Activated CD4-positive, alpha-beta T cell treated with anti-CD3 and anti-CD28 coated beads, Interleukin-2, amount 10 ng/mL, durations not matched to agents 7 days and 5 days (primary cell): ENCODE results near the gene CLEC11A. TPM values are rescaled to one million over a fixed set of nuclear protein-coding genes. Genes with fewer than 3 reads are reported as not detected.

Source experiments
- CTCF ChIA-PET: fragments of 350-600 bp; sonication (Branson Sonifier 250); formaldehyde crosslinking; loops from one replicate; lab custom pipeline; 2021; ENCODE audit warnings: antibody characterized with exemption; lab: Charles Lee
- POLR2A ChIA-PET: fragments of 350-600 bp; sonication (Branson Sonifier 250); formaldehyde crosslinking; loops from one replicate; lab custom pipeline; 2021; ENCODE audit warnings: antibody characterized with exemption; lab: Charles Lee
- DNase-seq: peaks from one replicate; pipeline ENCODE4 v3.0.0-alpha.2; 2020
- H3K27ac Mint-ChIP-seq: one replicate; pipeline ENCODE4 v1.8.0; 2021; ENCODE audit warnings: mild to moderate bottlenecking, moderate library complexity, mixed read lengths
- H3K27me3 Mint-ChIP-seq: one replicate; pipeline ENCODE4 v1.8.0; 2021; ENCODE audit warnings: mixed read lengths
- H3K36me3 Mint-ChIP-seq: one replicate; pipeline ENCODE4 v1.8.0; 2021; ENCODE audit warnings: low read depth, mixed read lengths
- H3K4me1 Mint-ChIP-seq: one replicate; pipeline ENCODE4 v1.8.0; 2021; ENCODE audit warnings: mixed read lengths
- H3K4me3 Mint-ChIP-seq: one replicate; pipeline ENCODE4 v1.8.0; 2021; ENCODE audit warnings: mild to moderate bottlenecking, moderate library complexity, mixed read lengths
- H3K9me3 Mint-ChIP-seq: one replicate; pipeline ENCODE4 v1.8.0; 2021; ENCODE audit warnings: mixed read lengths
- total RNA-seq, 2 experiments: library from RNA; stranded (reverse); gene quantifications; one replicate each; pipeline ENCODE4 v1.2.3, GENCODE V29; 2021

The CLEC11A gene
- total RNA-seq, 2 experiments from 2014 or later, result 1.3 to 1.5 TPM

DNA sequence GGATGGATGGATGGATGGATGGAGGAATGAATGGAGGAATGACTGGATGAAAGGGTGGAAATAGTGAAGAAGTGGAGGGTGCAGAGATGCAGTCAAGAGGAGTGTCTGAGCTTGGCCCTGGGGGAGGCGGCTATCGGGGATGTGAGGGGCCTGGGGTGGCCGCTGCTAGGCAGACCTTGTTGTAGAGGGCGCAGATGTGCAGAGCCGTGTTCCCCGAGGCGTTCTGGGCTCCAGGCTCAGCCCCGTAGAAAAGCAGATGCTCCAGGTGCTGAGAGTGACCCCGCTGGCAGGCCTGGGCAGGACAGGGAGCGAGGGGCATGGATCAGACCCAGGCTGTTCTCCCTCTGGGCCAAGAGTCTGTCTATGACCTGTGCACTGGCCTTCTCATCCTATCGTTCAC lies 12.0 kb upstream of the CLEC11A start:
- H3K4me1 Mint-ChIP-seq, result peaks cover 9% of the 10 kb centered on the region
- H3K27me3 Mint-ChIP-seq, result peaks cover 23% of the 10 kb centered on the region
- ChIA-PET POLR2A (no interaction called here), CTCF (interaction anchor here (0.8 kb wide), 1 partner anchor 211 kb away, joined by 3 read pairs; no protein-coding TSS in a partner anchor)
- H3K27ac Mint-ChIP-seq, result no peak overlapping the region
- DNase-seq, result no peak
- H3K4me3 Mint-ChIP-seq, result no peak overlapping the region
- no peaks in the 10 kb centered on the region for H3K9me3 Mint-ChIP-seq
- H3K36me3 Mint-ChIP-seq, result no peaks in the 10 kb centered on the region

DNA sequence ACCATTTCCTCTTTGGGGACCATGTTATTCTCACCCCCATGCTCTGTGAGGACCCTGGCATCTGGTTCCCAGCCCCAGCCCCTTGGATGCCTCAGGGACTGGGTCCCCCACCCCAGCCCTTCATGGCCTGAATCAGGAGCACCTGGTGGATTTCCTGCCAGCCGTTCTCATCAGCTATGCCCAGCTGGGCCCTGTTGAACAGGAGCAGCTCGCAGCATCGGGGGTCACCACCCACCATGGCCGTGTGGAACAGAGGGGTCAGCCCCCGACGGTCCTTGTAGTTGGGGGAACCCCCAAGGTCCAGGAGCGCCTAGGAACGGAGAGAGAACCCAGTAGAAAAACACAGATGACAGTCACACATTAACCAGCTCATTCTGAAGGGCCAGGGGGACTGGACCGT lies 11.4 kb upstream of the CLEC11A start:
- H3K4me3 Mint-ChIP-seq, result no peak overlapping the region
- CTCF ChIA-PET, result no interaction called here
- POLR2A ChIA-PET, result no interaction called here
- no peaks in the 10 kb centered on the region for H3K9me3 Mint-ChIP-seq
- no peaks in the 10 kb centered on the region for H3K36me3 Mint-ChIP-seq
- H3K27me3 Mint-ChIP-seq, result peaks cover 23% of the 10 kb centered on the region
- H3K27ac Mint-ChIP-seq, result no peak overlapping the region
- H3K4me1 Mint-ChIP-seq, result peaks cover 9% of the 10 kb centered on the region
- DNase-seq, result no peak

DNA sequence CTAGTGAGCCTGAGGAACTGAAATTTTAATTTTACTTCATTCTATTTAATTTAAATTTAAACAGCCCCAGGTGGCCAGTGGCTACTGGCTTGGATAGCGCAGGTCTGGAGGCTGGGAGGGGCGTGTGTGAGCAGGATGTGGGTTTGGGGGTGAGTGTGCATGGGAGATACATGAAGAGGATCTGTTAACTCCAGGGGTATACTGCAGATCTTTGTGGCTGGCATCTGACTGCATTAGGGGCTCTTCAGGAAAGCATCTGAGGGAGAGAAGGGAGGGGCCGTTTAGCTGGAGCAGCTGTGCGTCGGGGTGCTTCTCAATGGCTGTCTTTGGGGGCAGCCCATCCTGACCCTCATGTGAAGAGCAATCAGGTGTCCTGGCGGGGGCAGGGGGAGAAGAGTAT lies 10.3 kb upstream of the CLEC11A start:
- POLR2A ChIA-PET, result no interaction called here
- H3K36me3 Mint-ChIP-seq, result no peaks in the 10 kb centered on the region
- no peak for DNase-seq
- no peak overlapping the region for H3K27ac Mint-ChIP-seq
- peaks cover 9% of the 10 kb centered on the region for H3K4me1 Mint-ChIP-seq
- CTCF ChIA-PET, result no interaction called here
- H3K4me3 Mint-ChIP-seq, result no peak overlapping the region
- no peaks in the 10 kb centered on the region for H3K9me3 Mint-ChIP-seq
- peaks cover 32% of the 10 kb centered on the region for H3K27me3 Mint-ChIP-seq

DNA sequence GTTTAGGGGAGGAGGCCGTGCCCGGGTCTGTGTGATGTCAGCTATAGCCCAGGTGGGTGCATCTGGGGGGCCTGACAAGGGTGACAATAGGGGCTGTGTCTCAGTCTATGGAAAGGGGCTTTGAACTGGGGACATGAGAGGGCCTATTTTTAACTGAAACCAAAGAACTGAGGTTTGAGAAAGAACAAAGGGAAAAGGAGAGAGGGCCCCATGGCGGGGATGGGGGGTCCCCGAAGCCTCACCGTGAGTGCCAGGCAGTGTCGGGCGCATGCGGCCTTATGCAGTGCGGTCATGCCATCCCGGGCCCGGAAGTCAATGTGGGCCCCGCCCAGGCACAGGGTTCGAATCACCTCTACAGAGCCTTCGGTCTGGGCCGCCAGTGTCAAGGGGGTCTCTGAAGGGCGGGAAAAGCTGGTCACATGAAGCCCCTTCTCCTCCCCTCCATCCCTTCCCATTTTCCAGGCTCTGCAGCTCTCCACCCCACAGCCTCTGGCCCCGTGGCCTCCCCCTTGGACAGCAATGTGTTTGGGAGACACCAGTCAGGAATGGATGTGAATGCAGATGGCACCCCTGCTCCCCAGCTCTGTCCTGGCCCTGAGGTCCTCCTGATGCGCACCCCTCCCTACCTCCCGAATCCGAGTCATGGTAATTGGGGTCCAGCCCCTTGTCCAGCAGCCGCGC lies 9.5 kb upstream of the CLEC11A start:
- Mint-ChIP-seq H3K9me3 (no peaks in the 10 kb centered on the region), H3K27ac (no peak overlapping the region), H3K4me3 (no peak overlapping the region), H3K36me3 (no peaks in the 10 kb centered on the region), H3K27me3 (peaks cover 33% of the 10 kb centered on the region), H3K4me1 (peaks cover 9% of the 10 kb centered on the region)
- POLR2A ChIA-PET, result no interaction called here
- CTCF ChIA-PET, result interaction anchor here (0.6 to 1.2 kb wide), 3 partner anchors 10 to 1488 kb away, joined by 3 to 5 read pairs (median 5); no protein-coding TSS in a partner anchor
- no peak for DNase-seq

DNA sequence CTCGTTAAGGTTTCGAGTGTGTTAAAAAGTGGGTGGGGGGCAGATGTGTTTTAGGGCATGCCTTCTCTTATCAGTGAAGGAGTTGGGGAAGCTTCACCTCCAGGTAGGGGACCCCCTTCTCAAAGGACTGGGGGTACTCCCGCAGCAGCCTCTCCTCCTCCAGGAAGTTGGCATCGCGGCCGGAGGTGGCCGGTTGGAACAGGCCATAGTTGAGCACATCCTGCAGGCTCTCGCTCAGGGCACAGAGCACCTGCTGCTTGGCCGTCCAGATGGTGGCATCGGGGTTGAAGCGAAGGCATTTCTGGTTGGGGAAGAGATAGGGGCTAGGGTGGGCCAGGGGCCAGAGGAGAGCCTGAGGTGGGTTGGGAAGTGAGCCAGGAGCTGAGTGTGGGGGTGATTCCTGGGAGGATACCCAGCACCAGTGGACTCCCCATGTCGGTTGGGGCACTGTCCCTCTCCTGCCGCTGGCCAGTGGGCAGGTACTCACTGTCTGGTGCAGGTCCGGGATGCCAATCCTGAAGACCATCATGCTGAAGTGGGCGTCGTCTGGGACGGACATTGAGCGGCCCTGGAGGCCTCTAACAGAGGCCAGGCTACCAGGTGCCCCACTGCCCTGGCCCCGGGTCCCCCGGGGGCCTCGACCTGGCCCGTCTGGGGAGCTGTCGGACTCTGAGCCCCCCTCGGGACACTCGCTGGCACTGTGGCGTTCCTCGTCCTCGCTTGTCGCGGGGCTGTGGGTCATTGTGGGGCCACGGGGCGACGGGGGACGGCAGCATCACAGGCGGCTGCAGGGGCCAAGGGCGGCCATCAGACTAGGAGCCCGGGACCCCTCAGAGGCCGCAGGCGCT lies 6.8 kb upstream of the CLEC11A start:
- Mint-ChIP-seq H3K27me3 (peaks cover 47% of the 10 kb centered on the region), H3K27ac (no peak overlapping the region), H3K36me3 (no peaks in the 10 kb centered on the region), H3K4me1 (peaks cover 11% of the 10 kb centered on the region), H3K9me3 (no peaks in the 10 kb centered on the region), H3K4me3 (no peak overlapping the region)
- DNase-seq, result no peak
- CTCF ChIA-PET, result interaction anchor here (1.0 kb wide), 2 partner anchors 8 to 206 kb away, joined by 3 to 5 read pairs; no protein-coding TSS in a partner anchor
- POLR2A ChIA-PET, result no interaction called here

DNA sequence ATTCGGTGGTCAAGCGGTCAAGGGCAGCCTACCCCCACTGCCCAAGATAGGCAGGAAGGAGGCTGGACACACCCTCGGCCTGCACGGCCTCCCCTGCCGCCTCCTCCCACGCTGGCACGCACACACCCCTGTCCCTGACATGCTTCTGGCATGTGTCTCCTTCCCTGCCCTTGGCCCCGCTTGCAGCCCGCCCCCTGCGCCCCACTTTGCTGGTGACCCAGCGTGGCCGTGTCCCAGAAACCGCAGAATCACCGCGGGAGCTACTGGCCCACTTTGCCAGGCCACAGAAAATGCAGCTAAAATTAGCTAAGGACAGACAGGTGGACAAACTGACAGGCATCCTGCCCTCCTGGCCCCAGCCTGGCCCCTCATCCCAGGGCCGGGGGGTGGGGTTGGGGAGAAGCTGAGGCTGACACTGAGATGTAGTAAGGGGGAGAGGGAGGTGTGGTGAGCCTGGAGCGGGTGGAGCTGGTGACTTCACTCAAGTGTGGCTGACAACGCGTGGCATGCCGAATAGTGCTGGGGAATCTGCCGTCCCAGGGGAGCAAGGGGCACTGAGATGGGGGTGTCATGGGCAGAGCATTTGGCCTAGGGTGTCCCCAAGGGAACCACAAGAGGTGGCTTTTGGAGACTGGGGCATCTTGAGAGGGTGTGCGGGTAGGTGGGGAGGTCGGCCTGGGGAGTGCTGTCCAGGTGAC lies 6.0 kb upstream of the CLEC11A start:
- Mint-ChIP-seq H3K4me3 (no peak overlapping the region), H3K27me3 (peaks cover 53% of the 10 kb centered on the region)

DNA sequence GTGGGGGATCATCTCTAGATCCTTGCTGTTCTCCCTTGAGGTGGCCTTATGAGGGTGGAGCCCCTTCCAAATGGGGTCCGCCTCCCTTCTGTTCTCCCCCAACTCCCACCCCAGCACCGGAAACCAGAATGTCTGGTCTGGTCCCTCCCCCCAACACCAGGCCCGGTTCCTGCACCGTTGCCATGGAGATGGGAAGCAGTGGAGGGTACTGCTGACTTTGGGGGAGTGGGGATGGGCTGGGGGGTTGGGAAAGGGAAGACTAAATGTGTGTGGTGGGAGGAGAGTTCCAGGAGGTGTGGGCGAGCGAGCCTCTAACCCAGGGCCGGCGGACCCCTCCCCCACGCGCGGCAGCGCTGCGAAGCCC lies 5.3 kb upstream of the CLEC11A start:
- no peak overlapping the region for H3K4me3 Mint-ChIP-seq

More for the DNA sequence above, 6.0 kb upstream of the CLEC11A start:
- ChIA-PET POLR2A (no interaction called here), CTCF (interaction anchor here (1.0 kb wide), 1 partner anchor 205 kb away, joined by 5 read pairs; no protein-coding TSS in a partner anchor)
- Mint-ChIP-seq H3K36me3 (no peaks in the 10 kb centered on the region), H3K4me1 (peaks cover 11% of the 10 kb centered on the region), H3K27ac (no peak overlapping the region), H3K9me3 (no peaks in the 10 kb centered on the region)
- DNase-seq, result no peak

DNA sequence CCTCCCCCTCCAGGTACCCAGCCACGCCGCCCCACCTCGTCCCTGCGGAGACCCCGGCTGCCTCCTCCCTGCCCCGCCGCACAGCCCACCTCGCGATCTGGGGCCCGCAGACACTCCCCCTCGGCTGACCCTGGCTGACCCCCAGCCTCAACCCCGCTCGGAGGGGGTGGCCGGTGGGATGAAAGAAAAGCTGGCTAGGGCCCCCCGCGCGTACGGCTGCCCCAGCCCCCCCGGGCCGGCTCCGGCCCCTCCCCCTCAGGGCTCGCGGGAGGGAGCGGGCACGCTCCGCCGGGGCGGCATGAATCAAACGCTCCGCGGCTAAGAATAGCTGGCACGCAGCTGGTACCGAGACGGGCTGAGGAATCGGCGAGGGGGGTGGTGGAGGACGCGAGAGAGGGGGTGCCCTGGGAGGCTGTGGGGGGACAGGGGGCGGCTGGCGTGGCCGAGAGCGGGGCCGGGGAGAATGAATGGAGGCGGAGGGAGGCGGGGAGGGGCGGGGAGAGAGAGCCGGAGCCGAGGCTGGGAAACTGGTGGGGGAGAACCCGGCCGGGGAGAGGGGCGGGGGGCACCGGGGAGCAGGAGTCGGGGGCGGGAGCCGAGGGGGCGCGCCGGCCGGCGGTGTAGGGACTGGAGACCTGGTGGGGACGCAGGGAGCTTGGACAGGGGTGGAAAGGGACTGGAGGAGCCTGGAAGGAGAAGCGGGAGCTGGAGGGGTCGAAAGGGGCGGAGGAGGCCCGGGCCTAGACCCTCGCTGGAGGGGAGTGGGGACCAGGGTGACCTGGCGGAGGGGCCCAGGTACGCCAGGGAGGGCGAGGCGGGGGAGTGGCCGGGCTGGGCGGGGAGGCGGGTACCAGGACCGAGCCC lies 4.7 kb upstream of the CLEC11A start:
- H3K27me3 Mint-ChIP-seq, result peaks cover 56% of the 10 kb centered on the region
- no peak for DNase-seq
- no peaks in the 10 kb centered on the region for H3K9me3 Mint-ChIP-seq
- H3K27ac Mint-ChIP-seq, result no peak overlapping the region
- H3K4me1 Mint-ChIP-seq, result peaks cover 3% of the 10 kb centered on the region
- ChIA-PET CTCF (no interaction called here), POLR2A (no interaction called here)
- H3K36me3 Mint-ChIP-seq, result no peaks in the 10 kb centered on the region
- no peak overlapping the region for H3K4me3 Mint-ChIP-seq

More for the DNA sequence above, 5.3 kb upstream of the CLEC11A start:
- Mint-ChIP-seq H3K27ac (no peak overlapping the region), H3K27me3 (peaks cover 59% of the 10 kb centered on the region), H3K36me3 (no peaks in the 10 kb centered on the region), H3K9me3 (no peaks in the 10 kb centered on the region), H3K4me1 (peaks cover 9% of the 10 kb centered on the region)
- no peak for DNase-seq
- ChIA-PET POLR2A (no interaction called here), CTCF (no interaction called here)

DNA sequence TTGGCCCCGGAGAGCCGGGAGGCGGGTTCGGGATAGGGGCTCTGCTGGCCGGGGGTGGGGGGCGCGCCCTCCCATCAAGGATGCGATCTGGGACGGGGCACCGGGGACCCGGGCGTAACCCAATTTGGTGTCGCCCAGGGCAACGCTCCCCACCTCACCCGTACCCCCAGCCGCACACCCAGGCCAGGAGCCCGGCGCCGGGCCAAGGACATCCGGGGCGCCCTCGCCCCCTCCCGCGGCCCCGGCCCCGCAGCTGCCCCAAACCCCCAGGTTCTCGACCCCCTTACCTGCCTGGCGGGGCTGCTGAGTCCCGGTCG lies 4.1 kb upstream of the CLEC11A start:
- H3K4me1 Mint-ChIP-seq, result peaks cover 5% of the 10 kb centered on the region
- ChIA-PET CTCF (no interaction called here), POLR2A (no interaction called here)
- H3K36me3 Mint-ChIP-seq, result no peaks in the 10 kb centered on the region
- no peaks in the 10 kb centered on the region for H3K9me3 Mint-ChIP-seq
- peaks cover 61% of the 10 kb centered on the region for H3K27me3 Mint-ChIP-seq
- no peak overlapping the region for H3K4me3 Mint-ChIP-seq
- DNase-seq, result no peak
- H3K27ac Mint-ChIP-seq, result no peak overlapping the region

DNA sequence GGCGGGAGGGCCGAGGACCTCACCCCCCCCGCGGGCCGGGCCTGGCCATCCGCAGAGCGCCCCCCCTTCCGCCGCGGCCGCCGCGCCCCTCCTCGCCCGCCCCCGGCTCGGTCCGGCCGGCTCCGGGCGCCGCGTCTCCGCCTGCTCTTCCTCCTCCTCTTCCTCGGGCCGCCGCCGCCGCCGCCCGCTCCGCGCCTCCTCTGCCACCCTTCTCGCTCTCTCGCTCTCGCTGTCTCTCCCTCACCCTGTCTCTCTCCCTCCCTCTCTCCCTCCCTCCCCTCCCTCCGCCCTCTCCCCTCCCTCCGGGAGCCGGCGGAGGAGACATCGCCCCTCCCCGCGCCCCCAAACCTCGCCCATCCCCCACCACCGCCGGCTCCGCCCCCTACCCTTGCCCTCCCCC lies 3.6 kb upstream of the CLEC11A start, which contains the start of gene SHANK1:
Gene SHANK1 (minus strand): TSS at position 237 of the 400 bp plus-strand sequence. CDS start 2,883 bp downstream, outside the sequence.
- POLR2A ChIA-PET, result no interaction called here
- Mint-ChIP-seq H3K27ac (no peak within 1 kb of the TSS), H3K4me1 (peaks cover 8% of the 10 kb centered on the region), H3K4me3 (no peak within 1 kb of the TSS), H3K27me3 (peaks cover 63% of the 10 kb centered on the region), H3K9me3 (no peaks in the 10 kb centered on the region), H3K36me3 (no peaks in the 10 kb centered on the region)
- CTCF ChIA-PET, result no interaction called here
- no peak for DNase-seq

DNA sequence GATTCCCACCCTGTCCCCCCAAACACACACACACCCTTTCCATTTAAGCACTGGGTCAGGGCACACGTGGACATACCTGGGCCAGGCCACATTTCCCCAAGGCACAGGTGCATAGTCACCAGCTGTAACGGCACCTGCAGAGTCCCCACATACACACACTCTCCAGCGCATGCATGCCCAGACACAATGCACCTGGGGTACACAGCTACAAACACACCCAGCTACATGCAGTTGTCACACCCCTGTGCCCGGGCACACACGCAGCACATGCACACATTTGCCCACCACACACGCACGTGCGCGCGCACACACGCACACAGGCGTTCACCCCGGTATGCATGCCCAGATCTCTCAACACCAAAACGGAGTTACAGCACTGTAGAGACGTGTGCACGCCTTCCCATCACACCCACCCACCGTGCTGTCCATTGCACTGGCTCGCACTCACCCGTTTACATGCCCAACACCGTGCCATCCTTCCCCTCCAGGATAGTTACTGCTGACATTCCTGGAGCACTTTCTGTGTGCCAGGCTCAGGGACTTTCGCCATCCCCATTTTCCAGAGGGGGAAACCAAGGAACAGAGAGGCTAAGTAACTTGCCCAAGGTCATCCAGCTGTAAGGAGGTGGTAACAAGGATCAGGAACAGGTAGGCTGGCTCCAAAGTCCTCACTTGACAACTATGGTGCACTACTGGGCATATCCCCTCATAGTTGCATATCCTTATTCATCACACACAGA lies 2.8 kb upstream of the CLEC11A start:
- H3K4me3 Mint-ChIP-seq, result no peak overlapping the region
- CTCF ChIA-PET, result no interaction called here
- POLR2A ChIA-PET, result no interaction called here
- no peak for DNase-seq
- H3K27ac Mint-ChIP-seq, result no peak overlapping the region
- no peaks in the 10 kb centered on the region for H3K9me3 Mint-ChIP-seq
- peaks cover 12% of the 10 kb centered on the region for H3K4me1 Mint-ChIP-seq
- H3K27me3 Mint-ChIP-seq, result peaks cover 55% of the 10 kb centered on the region
- no peaks in the 10 kb centered on the region for H3K36me3 Mint-ChIP-seq

DNA sequence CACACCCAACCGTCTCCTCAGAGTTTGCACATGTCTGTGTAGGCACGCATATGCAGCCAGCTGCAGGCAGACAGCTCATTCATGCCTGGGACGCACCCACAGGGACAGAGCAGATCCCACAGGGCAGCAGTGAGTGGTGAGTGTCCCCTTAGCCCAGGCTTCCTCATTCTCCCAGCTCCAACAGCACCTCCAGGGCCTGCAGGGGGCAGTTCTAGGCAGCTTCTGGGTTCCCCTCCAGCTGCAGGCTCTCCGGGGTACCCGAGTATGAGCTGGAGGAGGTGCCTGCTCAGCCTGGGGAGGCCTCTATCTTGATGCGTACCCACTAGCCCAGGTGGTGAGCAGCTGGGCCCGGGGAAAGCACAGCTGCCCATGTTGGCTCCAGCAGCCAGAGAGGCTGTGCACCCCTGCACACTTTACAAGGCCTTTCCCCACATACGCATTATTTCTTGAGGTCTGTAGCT lies 2.2 kb upstream of the CLEC11A start:
- ChIA-PET CTCF (no interaction called here), POLR2A (no interaction called here)
- Mint-ChIP-seq H3K27ac (no peak overlapping the region), H3K4me1 (peaks cover 18% of the 10 kb centered on the region), H3K4me3 (no peak overlapping the region), H3K36me3 (no peaks in the 10 kb centered on the region), H3K9me3 (no peaks in the 10 kb centered on the region), H3K27me3 (peaks cover 50% of the 10 kb centered on the region)
- DNase-seq, result no peak
